ENCODE measurements around the gene EFCAB6. TPM values are rescaled to one million over a fixed set of nuclear protein-coding genes. Genes with fewer than 3 reads are reported as not detected.

EFCAB6 gene
- total and polyA plus RNA-seq, 9 of the 15 experiments (the other 6 are each of a cell fraction or from before 2014, with no cell fraction given) = 0.06 TPM; not detected in 8

- no peak for ATAC-seq
- Histone ChIP-seq H3K9me1 (ENCODE audit: control insufficient read depth, insufficient read depth, low read length) (no peaks in the 10 kb centered on the region), H3K9ac (ENCODE audit: insufficient read depth in 1 of 2, low read depth in 2 of 2, low read length in 2 of 2) (no peak overlapping the region), H3K79me2 (ENCODE audit: control insufficient read depth, insufficient read depth, low read length) (no peaks in the 10 kb centered on the region), H3K9me3 (replicated peaks; ENCODE audit: control insufficient read depth, insufficient read depth, low read depth, low read length) (no peaks in the 10 kb centered on the region), H2AFZ (ENCODE audit: low read depth, low read length) (no peak overlapping the region), H3K27me3 (ENCODE audit: control insufficient read depth in 2 of 2, insufficient read depth in 2 of 2, low read length in 2 of 2) (no peaks in the 10 kb centered on the region), H3K36me3 (ENCODE audit: control insufficient read depth, insufficient read depth, low read length) (no peaks in the 10 kb centered on the region), H3K27ac (ENCODE audit: extremely low read depth, low read depth, low read length) (no peak overlapping the region), H3K4me3 (no peak overlapping the region), H4K20me1 (replicated peaks; ENCODE audit: control insufficient read depth, insufficient read depth, low read length) (no peaks in the 10 kb centered on the region), H3K4me1 (replicated peaks in 1 of 2; ENCODE audit: control insufficient read depth in 2 of 2, insufficient read depth in 2 of 2, low read length in 2 of 2) (no peaks in the 10 kb centered on the region), H3K4me2 (ENCODE audit: insufficient read depth, low read length) (no peak overlapping the region)
- DNase-seq (ENCODE audit: extremely low read depth in 1 of 4, low spot score in 3 of 4) = no peak
- CTCF ChIA-PET (ENCODE audit: low intra/inter-chr PET ratio) = no interaction called here
- WGBS (ENCODE audit: insufficient coverage, low coverage, missing lambda C conversion rate) = 3% methylated on average over 5 of the region's 6 CpGs
- intact Hi-C loops (cut with micrococcal nuclease) (no loop called here), in situ Hi-C loops (cut with MboI) (no loop called here)
- POLR2A ChIA-PET = interaction anchor here (0.9 kb wide), 1 partner anchor 16 kb away, joined by 4 read pairs; no protein-coding TSS in a partner anchor
- no TSS peak for BruUV-seq (replicated peaks)
- no peak for FAIRE-seq
- TF ChIP-seq POLR3G (IDR thresholded peaks at IDR 0.05; ENCODE audit: extremely low read depth, insufficient read length, insufficient replicate concordance) = no peak
- no peak for TF ChIP-seq ADNP (tag; IDR thresholded peaks at IDR 0.05)
- no peak for TF ChIP-seq MYBL2 (IDR thresholded peaks at IDR 0.05; ENCODE audit: low read depth)
- no peak for TF ChIP-seq MYBL2 (CRISPR knock-in tag; IDR thresholded peaks at IDR 0.05; ENCODE audit: borderline replicate concordance)
- TF ChIP-seq ZBTB2 (IDR thresholded peaks at IDR 0.05) = no peak
- no peak for TF ChIP-seq ETS2 (tag; IDR thresholded peaks at IDR 0.05; ENCODE audit: borderline replicate concordance, poor library complexity, severe bottlenecking)
- no peak for TF ChIP-seq CHD2 (IDR thresholded peaks at IDR 0.05; ENCODE audit: low read depth, low read length)
- TF ChIP-seq ZNF121 (CRISPR knock-in tag; conservative IDR thresholded peaks at IDR 0.05) = no peak
- no peak for TF ChIP-seq GTF2A2 (tag; IDR thresholded peaks at IDR 0.05)
- TF ChIP-seq BRF2 (IDR thresholded peaks at IDR 0.05; ENCODE audit: borderline replicate concordance, insufficient read depth, insufficient read length) = no peak
- TF ChIP-seq REST (IDR thresholded peaks at IDR 0.05; ENCODE audit: borderline replicate concordance) = no peak
- no peak for TF ChIP-seq REST (CRISPR knock-in tag; IDR thresholded peaks at IDR 0.05; ENCODE audit: low read depth)
- TF ChIP-seq ARHGAP35 (IDR thresholded peaks at IDR 0.05; ENCODE audit: partially characterized antibody) = no peak
Observed at GRCh38 chr22:43554259-43554636, 257.9 kb downstream of the EFCAB6 start.

Measured in K562 (cell line).